CD8-positive, alpha-beta memory T cell (primary cell): ENCODE measurements around the gene RAB15. TPM values are rescaled to one million over a fixed set of nuclear protein-coding genes. Genes with fewer than 3 reads are reported as not detected.

ENCODE experiments used
- CTCF ChIA-PET: fragments of 350-600 bp; sonication (Branson Sonifier 250); formaldehyde crosslinking; loops from one replicate; lab custom pipeline; 2021; ENCODE audit warnings: antibody characterized with exemption; lab: Charles Lee
- POLR2A ChIA-PET: fragments of 350-600 bp; sonication (Branson Sonifier 250); formaldehyde crosslinking; loops from one replicate; lab custom pipeline; 2021; ENCODE audit warnings: antibody characterized with exemption; lab: Charles Lee
- DNase-seq, 5 donors: peaks; one replicate each; pipeline versions ENCODE4 v3.0.0 to v3.0.0-alpha.2; 2020 to 2022; ENCODE audit warnings: mixed read lengths in 1 of 5
- H3K27ac ChIP-seq: one replicate; pipeline ENCODE4 v1.7.0; 2013; ENCODE audit warnings: low read depth, mild to moderate bottlenecking, low read length, moderate library complexity
- H3K27me3 ChIP-seq: 2 replicates; pipeline ENCODE4 v1.7.0; 2013; ENCODE audit warnings: low read length, mild to moderate bottlenecking; ENCODE audit not compliant: insufficient read depth, poor library complexity, severe bottlenecking
- H3K36me3 ChIP-seq: 2 replicates; pipeline ENCODE4 v1.7.0; 2013; ENCODE audit warnings: mild to moderate bottlenecking, low read length, moderate library complexity; ENCODE audit not compliant: insufficient read depth
- H3K4me1 ChIP-seq: 2 replicates; pipeline ENCODE4 v1.7.0; 2013; ENCODE audit warnings: mild to moderate bottlenecking, low read length, moderate library complexity; ENCODE audit not compliant: insufficient read depth
- H3K4me3 ChIP-seq: 2 replicates; pipeline ENCODE4 v1.7.0; 2013; ENCODE audit warnings: mild to moderate bottlenecking, low read length
- H3K9me3 ChIP-seq: 2 replicates; pipeline ENCODE4 v1.7.0; 2013; ENCODE audit warnings: mild to moderate bottlenecking, low read length
- H3K27ac Mint-ChIP-seq, 8 donors: one replicate each; pipeline ENCODE4 v1.8.0; 2020 to 2021; ENCODE audit warnings: mixed read lengths in 8 of 8, mild to moderate bottlenecking in 6 of 8, inconsistent platforms in 3 of 8, moderate library complexity in 3 of 8
- H3K27me3 Mint-ChIP-seq, 2 donors: one replicate each; pipeline ENCODE4 v1.8.0; 2020 to 2021; ENCODE audit warnings: mixed read lengths in 2 of 2, mild to moderate bottlenecking in 1 of 2, moderate library complexity in 1 of 2
- H3K36me3 Mint-ChIP-seq, 3 donors: one replicate each; pipeline ENCODE4 v1.8.0; 2020 to 2021; ENCODE audit warnings: mixed read lengths in 3 of 3, inconsistent platforms in 1 of 3, mild to moderate bottlenecking in 1 of 3
- H3K4me1 Mint-ChIP-seq, 3 donors: one replicate each; pipeline ENCODE4 v1.8.0; 2020 to 2021; ENCODE audit warnings: mixed read lengths in 3 of 3, inconsistent platforms in 1 of 3, mild to moderate bottlenecking in 1 of 3
- H3K4me3 Mint-ChIP-seq, 7 donors: one replicate each; pipeline ENCODE4 v1.8.0; 2020 to 2021; ENCODE audit warnings: mixed read lengths in 7 of 7, mild to moderate bottlenecking in 6 of 7, moderate library complexity in 4 of 7, inconsistent platforms in 2 of 7
- H3K9me3 Mint-ChIP-seq, 5 donors: one replicate each; pipeline ENCODE4 v1.8.0; 2020 to 2022; ENCODE audit warnings: mixed read lengths in 5 of 5, mild to moderate bottlenecking in 3 of 5, moderate library complexity in 2 of 5, inconsistent platforms in 1 of 5
- polyA plus RNA-seq: library from polyadenylated mRNA; unstranded; fragments of 300-500 nt; fragmentation: Illumina TruSeq; gene quantifications from one replicate; pipeline ENCODE4 v1.2.3, GENCODE V29; 2021
- total RNA-seq, 2 experiments: library from RNA; stranded (reverse); gene quantifications; one replicate each; pipeline ENCODE4 v1.2.3, GENCODE V29; 2021

Gene RAB15
- total RNA-seq (1 to 10 TPM; 4.7 to 4.9 TPM), polyA plus RNA-seq (4.2 TPM)

- Mint-ChIP-seq H3K4me1 (peaks cover 15 to 19% (median 17%) of the 10 kb centered on the region in 3 donors), H3K27me3 (no peaks in the 10 kb centered on the region), H3K4me3 (peak within 1 kb of the TSS; percentile 80 to 92 (median 85)), H3K27ac (peak within 1 kb of the TSS in 7 of 8 donors; percentile 32 to 95 (median 63)), H3K36me3 (no peaks in the 10 kb centered on the region), H3K9me3 (no peaks in the 10 kb centered on the region)
- Histone ChIP-seq H3K9me3 (no peaks in the 10 kb centered on the region), H3K27me3 (no peaks in the 10 kb centered on the region), H3K4me1 (peaks cover 19% of the 10 kb centered on the region), H3K27ac (no peak within 1 kb of the TSS), H3K4me3 (peak within 1 kb of the TSS; percentile 54), H3K36me3 (no peaks in the 10 kb centered on the region)
- CTCF ChIA-PET = no interaction called here
- POLR2A ChIA-PET = interaction anchor here (0.9 to 1.2 kb wide), 2 partner anchors 57 to 58 kb away, joined by 3 to 6 read pairs; partner anchors contain the start of gene CHURC1
- peak; percentile 26 to 63 (median 43) for DNase-seq
These were observed at the start of gene RAB15 for GRCh38 chr14:64971943-64972791. Gene RAB15, minus strand, starts transcription at chr14:64972336. Its CDS starts 260 bp downstream, at chr14:64972076.

- H3K4me3 Mint-ChIP-seq = no peak overlapping the region
- ChIA-PET CTCF (interaction anchor here (1.0 to 1.7 kb wide), 6 partner anchors 8 to 590 kb away, joined by 3 to 4 read pairs (median 3); partner anchors contain the start of gene FNTB), POLR2A (interaction anchor here (1.0 kb wide), 1 partner anchor 14 kb away, joined by 7 read pairs; no protein-coding TSS in a partner anchor)
- H3K4me1 Mint-ChIP-seq = peaks cover 0 to 5% (median 3%) of the 10 kb centered on the region in 3 donors
- Histone ChIP-seq H3K4me1 (no peaks in the 10 kb centered on the region), H3K4me3 (no peak overlapping the region), H3K27me3 (no peaks in the 10 kb centered on the region), H3K9me3 (no peaks in the 10 kb centered on the region), H3K27ac (no peak overlapping the region), H3K36me3 (peaks cover 5% of the 10 kb centered on the region)
- no peaks in the 10 kb centered on the region for H3K9me3 Mint-ChIP-seq
- peaks cover 3 to 26% (median 4%) of the 10 kb centered on the region in 3 donors for H3K36me3 Mint-ChIP-seq
- peak overlapping the region in 1 of 8 donors; percentile 18 for H3K27ac Mint-ChIP-seq
- peak in 1 of 5 donors; percentile 2 for DNase-seq
- no peaks in the 10 kb centered on the region for H3K27me3 Mint-ChIP-seq
These were observed 47.9 kb upstream of the RAB15 start for GRCh38 chr14:65019944-65020566.

GRCh38 chr14:65016471-65016870, 44.3 kb upstream of the RAB15 start:
- Histone ChIP-seq H3K4me3 (no peak overlapping the region), H3K9me3 (no peaks in the 10 kb centered on the region), H3K27ac (no peak overlapping the region), H3K4me1 (no peaks in the 10 kb centered on the region), H3K27me3 (no peaks in the 10 kb centered on the region), H3K36me3 (peaks cover 10% of the 10 kb centered on the region)
- H3K36me3 Mint-ChIP-seq = peaks cover 4 to 51% (median 18%) of the 10 kb centered on the region in 3 donors
- CTCF ChIA-PET = interaction anchor here (0.7 kb wide), 1 partner anchor 91 kb away, joined by 3 read pairs; no protein-coding TSS in a partner anchor
- peak overlapping the region in 2 of 8 donors; percentile 23 to 39 for H3K27ac Mint-ChIP-seq
- POLR2A ChIA-PET = no interaction called here
- H3K9me3 Mint-ChIP-seq = no peaks in the 10 kb centered on the region
- peaks cover 0 to 5% (median 3%) of the 10 kb centered on the region in 3 donors for H3K4me1 Mint-ChIP-seq
- DNase-seq = no peak
- H3K4me3 Mint-ChIP-seq = no peak overlapping the region
- H3K27me3 Mint-ChIP-seq = no peaks in the 10 kb centered on the region

- Histone ChIP-seq H3K9me3 (no peaks in the 10 kb centered on the region), H3K4me3 (no peak overlapping the region), H3K4me1 (no peaks in the 10 kb centered on the region), H3K27ac (no peak overlapping the region), H3K36me3 (peaks cover 10% of the 10 kb centered on the region), H3K27me3 (no peaks in the 10 kb centered on the region)
- Mint-ChIP-seq H3K27me3 (no peaks in the 10 kb centered on the region), H3K36me3 (peaks cover 4 to 58% (median 23%) of the 10 kb centered on the region in 3 donors), H3K4me1 (peaks cover 0 to 9% (median 3%) of the 10 kb centered on the region in 3 donors), H3K27ac (no peak overlapping the region), H3K4me3 (no peak overlapping the region), H3K9me3 (no peaks in the 10 kb centered on the region)
- POLR2A ChIA-PET = interaction anchor here (0.7 kb wide), 1 partner anchor 46 kb away, joined by 3 read pairs; no protein-coding TSS in a partner anchor
- DNase-seq = no peak
- CTCF ChIA-PET = no interaction called here
These were observed 43.3 kb upstream of the RAB15 start for GRCh38 chr14:65015391-65015790.

- no peaks in the 10 kb centered on the region for H3K27me3 Mint-ChIP-seq
- peaks cover 10% of the 10 kb centered on the region for H3K36me3 ChIP-seq
These were observed 40.2 kb upstream of the RAB15 start for GRCh38 chr14:65012353-65012752.

GRCh38 chr14:65011538-65011937, 39.4 kb upstream of the RAB15 start:
- no peak for DNase-seq
- H3K27ac Mint-ChIP-seq = no peak overlapping the region
- H3K4me1 ChIP-seq = no peaks in the 10 kb centered on the region

More at GRCh38 chr14:65012353-65012752, 40.2 kb upstream of the RAB15 start:
- H3K36me3 Mint-ChIP-seq = peaks cover 4 to 75% (median 33%) of the 10 kb centered on the region in 3 donors
- POLR2A ChIA-PET = no interaction called here
- H3K27ac Mint-ChIP-seq = no peak overlapping the region
- no peaks in the 10 kb centered on the region for H3K9me3 Mint-ChIP-seq
- no peak for DNase-seq
- H3K4me3 ChIP-seq = no peak overlapping the region
- H3K4me1 Mint-ChIP-seq = peaks cover 0 to 8% (median 0%) of the 10 kb centered on the region in 3 donors
- CTCF ChIA-PET = no interaction called here
- no peak overlapping the region for H3K4me3 Mint-ChIP-seq
- H3K27ac ChIP-seq = no peak overlapping the region
- H3K27me3 ChIP-seq = no peaks in the 10 kb centered on the region
- H3K4me1 ChIP-seq = no peaks in the 10 kb centered on the region
- no peaks in the 10 kb centered on the region for H3K9me3 ChIP-seq

GRCh38 chr14:65010211-65010931, 38.2 kb upstream of the RAB15 start:
- POLR2A ChIA-PET = no interaction called here
- H3K27ac Mint-ChIP-seq = peak overlapping the region in 4 of 8 donors; percentile 2 to 80 (median 36)

More at GRCh38 chr14:65011538-65011937, 39.4 kb upstream of the RAB15 start:
- H3K36me3 ChIP-seq = peaks cover 10% of the 10 kb centered on the region
- Mint-ChIP-seq H3K36me3 (peaks cover 3 to 74% (median 34%) of the 10 kb centered on the region in 3 donors), H3K4me3 (no peak overlapping the region), H3K9me3 (no peaks in the 10 kb centered on the region), H3K27me3 (no peaks in the 10 kb centered on the region), H3K4me1 (peaks cover 0 to 8% (median 0%) of the 10 kb centered on the region in 3 donors)
- CTCF ChIA-PET = no interaction called here
- POLR2A ChIA-PET = no interaction called here
- H3K4me3 ChIP-seq = no peak overlapping the region
- no peaks in the 10 kb centered on the region for H3K9me3 ChIP-seq
- no peaks in the 10 kb centered on the region for H3K27me3 ChIP-seq
- H3K27ac ChIP-seq = no peak overlapping the region

More at GRCh38 chr14:65010211-65010931, 38.2 kb upstream of the RAB15 start:
- Histone ChIP-seq H3K27me3 (no peaks in the 10 kb centered on the region), H3K27ac (no peak overlapping the region), H3K4me1 (no peaks in the 10 kb centered on the region), H3K9me3 (no peaks in the 10 kb centered on the region), H3K36me3 (peaks cover 7% of the 10 kb centered on the region), H3K4me3 (no peak overlapping the region)
- no peak for DNase-seq
- CTCF ChIA-PET = no interaction called here
- Mint-ChIP-seq H3K27me3 (no peaks in the 10 kb centered on the region), H3K9me3 (no peaks in the 10 kb centered on the region), H3K36me3 (peaks cover 2 to 71% (median 36%) of the 10 kb centered on the region in 3 donors), H3K4me3 (no peak overlapping the region), H3K4me1 (peaks cover 0 to 8% (median 0%) of the 10 kb centered on the region in 3 donors)
